Thoracic aorta (tissue), 2 donors: ENCODE data around the gene AKT2. TPM values are rescaled to one million over a fixed set of nuclear protein-coding genes. Genes with fewer than 3 reads are reported as not detected.

Experiments
- ATAC-seq: fragments of 150-250 bp; one replicate; pipeline ENCODE4 v1.8.0; 2017; ENCODE audit warnings: low read depth; ENCODE audit not compliant: insufficient number of reproducible peaks, low FRiP score
- DNase-seq: peaks from one replicate; pipeline ENCODE4 v3.0.0-alpha.2; 2020; ENCODE audit warnings: low spot score
- H3K27ac ChIP-seq, 2 donors: fragments of 200-600 bp; sonication (generic); 1 replicate in 1 of 2; 2 replicates in 1 of 2; pipeline ENCODE4 v1.5.1; 2016; ENCODE audit warnings: mild to moderate bottlenecking in 2 of 2, moderate library complexity in 2 of 2
- H3K27me3 ChIP-seq: fragments of 200-600 bp; sonication (generic); replicated peaks from 2 replicates; pipeline ENCODE4 v1.6.0; 2016; ENCODE audit warnings: mild to moderate bottlenecking; ENCODE audit not compliant: insufficient read depth
- H3K36me3 ChIP-seq: fragments of 200-600 bp; sonication (generic); one replicate; pipeline ENCODE4 v1.5.1; 2016
- H3K4me1 ChIP-seq, 2 donors: fragments of 200-600 bp; sonication (generic); 1 replicate in 1 of 2; 2 replicates in 1 of 2; pipeline versions ENCODE4 v1.5.1 to v1.6.0; 2016; ENCODE audit warnings: low read depth in 2 of 2, mild to moderate bottlenecking in 1 of 2; ENCODE audit not compliant: control insufficient read depth in 1 of 2
- H3K4me3 ChIP-seq: fragments of 200-600 bp; sonication (generic); 2 replicates; pipeline ENCODE4 v1.5.1; 2016; ENCODE audit warnings: mild to moderate bottlenecking
- H3K9me3 ChIP-seq: fragments of 200-600 bp; sonication (generic); 2 replicates; pipeline ENCODE4 v1.5.1; 2016
- CTCF ChIP-seq: fragments of 200-600 bp; sonication (generic); IDR thresholded peaks from one replicate; pipeline ENCODE4 v1.5.1; 2019; ENCODE audit warnings: antibody characterized with exemption
- total RNA-seq, 2 donors: library from RNA; depleted of rRNA; stranded (reverse); fragments of >200 nt; gene quantifications; one replicate each; pipeline versions ENCODE4 v1.1.0 to v1.2.3, GENCODE V29; 2016

Gene AKT2
- total RNA-seq, 2 donors from 2014 or later: 94.5 to 138 TPM

GRCh38 chr19:40208602-40209001 lies 76.5 kb downstream of the AKT2 start:
- Histone ChIP-seq H3K36me3 (peaks cover 26% of the 10 kb centered on the region), H3K27me3 (no peaks in the 10 kb centered on the region), H3K4me3 (no peak overlapping the region), H3K27ac (no peak overlapping the region), H3K4me1 (no peaks in the 10 kb centered on the region), H3K9me3 (no peaks in the 10 kb centered on the region)
- DNase-seq: no peak
- TF ChIP-seq CTCF: no peak
- no peak for ATAC-seq

GRCh38 chr19:40205760-40206159 lies 79.4 kb downstream of the AKT2 start:
- H3K9me3 ChIP-seq: no peaks in the 10 kb centered on the region

GRCh38 chr19:40204381-40204780 lies 80.8 kb downstream of the AKT2 start:
- H3K36me3 ChIP-seq: peaks cover 26% of the 10 kb centered on the region

More at GRCh38 chr19:40205760-40206159, 79.4 kb downstream of the AKT2 start:
- Histone ChIP-seq H3K4me3 (no peak overlapping the region), H3K27me3 (no peaks in the 10 kb centered on the region), H3K36me3 (peaks cover 32% of the 10 kb centered on the region), H3K27ac (no peak overlapping the region), H3K4me1 (no peaks in the 10 kb centered on the region)
- ATAC-seq (no peak), DNase-seq (no peak)
- no peak for TF ChIP-seq CTCF

GRCh38 chr19:40200341-40201099 lies 84.6 kb downstream of the AKT2 start:
- H3K9me3 ChIP-seq: no peaks in the 10 kb centered on the region
- no peaks in the 10 kb centered on the region for H3K27me3 ChIP-seq
- H3K4me3 ChIP-seq: no peak overlapping the region
- ATAC-seq: no peak
- no peak for DNase-seq
- TF ChIP-seq CTCF: no peak
- H3K4me1 ChIP-seq: no peaks in the 10 kb centered on the region
- no peak overlapping the region for H3K27ac ChIP-seq
- H3K36me3 ChIP-seq: peaks cover 14% of the 10 kb centered on the region

More at GRCh38 chr19:40204381-40204780, 80.8 kb downstream of the AKT2 start:
- H3K4me3 ChIP-seq: no peak overlapping the region
- no peaks in the 10 kb centered on the region for H3K27me3 ChIP-seq
- no peaks in the 10 kb centered on the region for H3K9me3 ChIP-seq
- no peak for TF ChIP-seq CTCF
- H3K4me1 ChIP-seq: no peaks in the 10 kb centered on the region
- no peak for DNase-seq
- ATAC-seq: no peak
- H3K27ac ChIP-seq: no peak overlapping the region

GRCh38 chr19:40198272-40198990 lies 86.7 kb downstream of the AKT2 start:
- Histone ChIP-seq H3K27ac (no peak overlapping the region), H3K4me1 (peaks cover 0 to 8% of the 10 kb centered on the region in 2 donors), H3K36me3 (peaks cover 7% of the 10 kb centered on the region), H3K9me3 (no peaks in the 10 kb centered on the region), H3K4me3 (no peak overlapping the region), H3K27me3 (no peaks in the 10 kb centered on the region)
- ATAC-seq (no peak), DNase-seq (no peak)
- TF ChIP-seq CTCF: no peak
